HAP-1 (cell line): Measurements from ENCODE around the gene TRIM31.
"Not testable (repeated sequence)": the region's sequence is repeated elsewhere in the genome, so short reads cannot be mapped to it uniquely, and the experiment has no call there.

Experiments
- DNase-seq, 2 experiments: peaks; one replicate each; pipeline ENCODE4 v3.0.0-alpha.2; 2016 to 2020; ENCODE audit warnings: low spot score in 2 of 2
- H3K27me3 ChIP-seq: fragments of 250-450 bp; sonication (Bioruptor Pico); 2 replicates; pipeline ENCODE4 v1.5.1; 2020; ENCODE audit warnings: low read depth, mild to moderate bottlenecking, moderate library complexity
- H3K36me3 ChIP-seq: fragments of 250-450 bp; sonication (Bioruptor Pico); replicated peaks from 2 replicates; pipeline ENCODE4 v1.5.1; 2020; ENCODE audit warnings: mild to moderate bottlenecking
- H3K4me1 ChIP-seq: fragments of 250-450 bp; sonication (Bioruptor Pico); 2 replicates; pipeline ENCODE4 v1.5.1; 2020; ENCODE audit warnings: mild to moderate bottlenecking
- H3K4me3 ChIP-seq: fragments of 250-450 bp; sonication (Bioruptor Pico); 2 replicates; pipeline ENCODE4 v1.5.1; 2020; ENCODE audit warnings: mild to moderate bottlenecking, moderate library complexity
- H3K9me3 ChIP-seq: fragments of 250-450 bp; sonication (Bioruptor Pico); 2 replicates; pipeline ENCODE4 v1.5.1; 2020; ENCODE audit warnings: mild to moderate bottlenecking, moderate library complexity
- in situ Hi-C: fragments of 300-500 bp; cut with MboI; formaldehyde crosslinking; loops from 3 replicates; pipeline ENCODE4 v1.14.3; 2020; ENCODE audit warnings: low sequenced_read_pairs, inconsistent platforms, mixed read lengths

Gene TRIM31

GRCh38 chr6:30152910-30153610 lies 40.2 kb upstream of the TRIM31 start:
- Histone ChIP-seq H3K9me3 (no peaks in the 10 kb centered on the region), H3K4me1 (no peaks in the 10 kb centered on the region), H3K27me3 (peaks cover 2% of the 10 kb centered on the region; the same call in 1 of the 2 replicates), H3K4me3 (no peak overlapping the region), H3K36me3 (no peaks in the 10 kb centered on the region)
- no peak for DNase-seq
- in situ Hi-C loops = no loop called here

- H3K36me3 ChIP-seq = no peaks in the 10 kb centered on the region
- DNase-seq = no peak
- no peak overlapping the region for H3K4me3 ChIP-seq
- in situ Hi-C loops = no loop called here
- H3K27me3 ChIP-seq = peaks cover 2% of the 10 kb centered on the region; the same call in 1 of the 2 replicates
- H3K4me1 ChIP-seq = no peaks in the 10 kb centered on the region
- H3K9me3 ChIP-seq = no peaks in the 10 kb centered on the region
Measured at GRCh38 chr6:30152016-30152673, 39.3 kb upstream of the TRIM31 start.

GRCh38 chr6:30151580-30151979 lies 38.7 kb upstream of the TRIM31 start:
- in situ Hi-C loops = no loop called here
- no peak overlapping the region for H3K4me3 ChIP-seq
- no peaks in the 10 kb centered on the region for H3K4me1 ChIP-seq
- peaks cover 2% of the 10 kb centered on the region; the same call in 1 of the 2 replicates for H3K27me3 ChIP-seq
- no peaks in the 10 kb centered on the region for H3K9me3 ChIP-seq
- H3K36me3 ChIP-seq = no peaks in the 10 kb centered on the region
- no peak for DNase-seq

GRCh38 chr6:30150671-30151395 lies 37.9 kb upstream of the TRIM31 start:
- H3K4me1 ChIP-seq = no peaks in the 10 kb centered on the region
- H3K36me3 ChIP-seq = no peaks in the 10 kb centered on the region
- peaks cover 2% of the 10 kb centered on the region; the same call in 1 of the 2 replicates for H3K27me3 ChIP-seq
- in situ Hi-C loops = no loop called here
- H3K9me3 ChIP-seq = no peaks in the 10 kb centered on the region
- no peak for DNase-seq
- no peak overlapping the region for H3K4me3 ChIP-seq

- H3K4me1 ChIP-seq = no peaks in the 10 kb centered on the region
Measured at GRCh38 chr6:30149858-30150550, 37.1 kb upstream of the TRIM31 start.

GRCh38 chr6:30149234-30149633 lies 36.3 kb upstream of the TRIM31 start:
- peaks cover 8% of the 10 kb centered on the region for H3K27me3 ChIP-seq
- no peaks in the 10 kb centered on the region for H3K9me3 ChIP-seq
- no peaks in the 10 kb centered on the region for H3K36me3 ChIP-seq
- DNase-seq = no peak
- in situ Hi-C loops = no loop called here
- no peak overlapping the region for H3K4me3 ChIP-seq
- no peaks in the 10 kb centered on the region for H3K4me1 ChIP-seq

More at GRCh38 chr6:30149858-30150550, 37.1 kb upstream of the TRIM31 start:
- H3K36me3 ChIP-seq = no peaks in the 10 kb centered on the region
- in situ Hi-C loops = no loop called here
- H3K27me3 ChIP-seq = peaks cover 6% of the 10 kb centered on the region; the same call in 1 of the 2 replicates
- H3K9me3 ChIP-seq = no peaks in the 10 kb centered on the region
- H3K4me3 ChIP-seq = no peak overlapping the region
- no peak for DNase-seq

- DNase-seq = no peak
- no peaks in the 10 kb centered on the region for H3K4me1 ChIP-seq
- H3K36me3 ChIP-seq = no peaks in the 10 kb centered on the region
- H3K4me3 ChIP-seq = no peak overlapping the region
- no peaks in the 10 kb centered on the region for H3K9me3 ChIP-seq
- in situ Hi-C loops = no loop called here
- H3K27me3 ChIP-seq = peaks cover 18% of the 10 kb centered on the region
Measured at GRCh38 chr6:30147096-30147495, 34.2 kb upstream of the TRIM31 start.

- peaks cover 19% of the 10 kb centered on the region for H3K27me3 ChIP-seq
Measured at GRCh38 chr6:30145818-30146217, 32.9 kb upstream of the TRIM31 start.

GRCh38 chr6:30144811-30145210 lies 31.9 kb upstream of the TRIM31 start:
- no peak for DNase-seq
- Histone ChIP-seq H3K36me3 (no peaks in the 10 kb centered on the region), H3K4me1 (no peaks in the 10 kb centered on the region), H3K9me3 (no peaks in the 10 kb centered on the region), H3K27me3 (peaks cover 19% of the 10 kb centered on the region), H3K4me3 (no peak overlapping the region)
- in situ Hi-C loops = no loop called here

More at GRCh38 chr6:30145818-30146217, 32.9 kb upstream of the TRIM31 start:
- no peak overlapping the region for H3K4me3 ChIP-seq
- no peaks in the 10 kb centered on the region for H3K36me3 ChIP-seq
- in situ Hi-C loops = no loop called here
- DNase-seq = no peak
- H3K4me1 ChIP-seq = no peaks in the 10 kb centered on the region
- no peaks in the 10 kb centered on the region for H3K9me3 ChIP-seq

GRCh38 chr6:30143780-30144179 lies 30.9 kb upstream of the TRIM31 start:
- Histone ChIP-seq H3K9me3 (no peaks in the 10 kb centered on the region), H3K36me3 (no peaks in the 10 kb centered on the region), H3K4me1 (no peaks in the 10 kb centered on the region), H3K4me3 (no peak overlapping the region), H3K27me3 (peaks cover 19% of the 10 kb centered on the region)
- in situ Hi-C loops = no loop called here
- DNase-seq = no peak

- Histone ChIP-seq H3K36me3 (no peaks in the 10 kb centered on the region), H3K9me3 (no peaks in the 10 kb centered on the region), H3K27me3 (peaks cover 21% of the 10 kb centered on the region), H3K4me3 (no peak overlapping the region), H3K4me1 (no peaks in the 10 kb centered on the region)
- no peak for DNase-seq
- in situ Hi-C loops = no loop called here
Measured at GRCh38 chr6:30142665-30143064, 29.8 kb upstream of the TRIM31 start.

- in situ Hi-C loops, H3K9me3 ChIP-seq, DNase-seq, H3K4me1 ChIP-seq, H3K4me3 ChIP-seq, H3K36me3 ChIP-seq: not testable (repeated sequence)
- peaks cover 18% of the 10 kb centered on the region for H3K27me3 ChIP-seq
Measured at GRCh38 chr6:30140240-30140639, 27.4 kb upstream of the TRIM31 start.

GRCh38 chr6:30136570-30137286 lies 23.8 kb upstream of the TRIM31 start:
- no peaks in the 10 kb centered on the region for H3K36me3 ChIP-seq
- H3K27me3 ChIP-seq = peaks cover 9% of the 10 kb centered on the region
- peaks cover 3% of the 10 kb centered on the region for H3K4me1 ChIP-seq
- no peak overlapping the region for H3K4me3 ChIP-seq
- no peaks in the 10 kb centered on the region for H3K9me3 ChIP-seq
- DNase-seq = no peak
- in situ Hi-C loops = no loop called here
